SK-N-MC (cell line): Measurements from ENCODE around the gene KLF13.

Source experiments
- EZH2 ChIP-seq: fragments of 200-600 bp; sonication (generic); IDR thresholded peaks from one replicate; pipeline ENCODE4 v1.6.1; 2017; ENCODE audit warnings: antibody characterized with exemption
- FOXP2 ChIP-seq: optimal IDR thresholded peaks from 2 replicates; pipeline ENCODE3; 2011; ENCODE audit warnings: mild to moderate bottlenecking, moderate library complexity; ENCODE audit not compliant: insufficient read depth; ENCODE audit errors: extremely low read length, control extremely low read depth
- POLR2AphosphoS5 ChIP-seq: IDR thresholded peaks from 2 replicates; pipeline ENCODE4 v1.6.1; 2012; ENCODE audit warnings: mild to moderate bottlenecking, low read depth, low read length, borderline replicate concordance

DNA sequence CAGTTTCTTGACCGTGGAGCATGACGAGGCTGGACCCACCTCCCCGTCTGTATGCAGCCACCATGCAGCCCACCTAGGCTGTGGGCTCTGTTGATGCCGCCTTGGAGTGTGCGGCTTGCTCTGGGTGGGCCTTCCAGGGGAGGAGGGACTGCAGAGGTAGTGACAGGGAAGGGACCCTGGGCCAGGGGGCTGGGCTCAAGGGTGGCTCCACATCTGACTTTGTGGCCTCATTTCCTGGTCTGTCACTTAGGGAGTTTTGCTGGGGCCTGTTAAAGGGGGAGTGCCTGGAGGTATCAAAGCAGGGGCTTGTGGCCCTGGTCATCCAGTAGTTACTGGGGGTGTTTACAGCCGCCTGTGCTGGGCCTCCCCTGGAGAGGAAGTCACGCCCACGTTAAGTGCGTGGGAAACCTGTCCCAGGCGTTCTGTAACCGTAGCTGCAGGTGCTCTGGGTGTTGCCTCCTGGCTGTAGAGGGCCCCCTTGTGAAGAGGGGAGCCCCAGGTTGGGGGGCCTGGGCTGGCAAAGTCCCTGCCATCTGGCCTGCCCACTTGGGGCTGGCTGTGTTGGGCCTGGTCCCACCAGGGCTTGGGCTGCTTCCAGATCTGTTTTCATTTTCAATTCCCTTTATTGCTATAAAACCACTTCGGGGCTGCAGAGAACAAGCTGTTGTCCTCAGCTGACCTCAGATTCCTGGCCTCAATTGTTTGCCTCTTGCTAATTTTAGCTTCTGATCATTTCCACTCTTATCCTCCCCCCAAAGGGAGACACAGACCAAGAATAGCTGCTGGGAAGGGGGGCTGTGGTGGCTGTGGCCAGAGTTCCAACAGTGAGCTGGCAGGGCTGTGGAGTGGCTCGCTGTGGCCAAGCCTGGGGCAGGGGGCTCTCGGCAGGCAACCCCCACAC, 26.5 kb downstream of the KLF13 start:
- TF ChIP-seq EZH2 (no peak), POLR2AphosphoS5 (no peak), FOXP2 (no peak)
